ENCODE results near the gene ZNRF4.

The ZNRF4 gene

DNA sequence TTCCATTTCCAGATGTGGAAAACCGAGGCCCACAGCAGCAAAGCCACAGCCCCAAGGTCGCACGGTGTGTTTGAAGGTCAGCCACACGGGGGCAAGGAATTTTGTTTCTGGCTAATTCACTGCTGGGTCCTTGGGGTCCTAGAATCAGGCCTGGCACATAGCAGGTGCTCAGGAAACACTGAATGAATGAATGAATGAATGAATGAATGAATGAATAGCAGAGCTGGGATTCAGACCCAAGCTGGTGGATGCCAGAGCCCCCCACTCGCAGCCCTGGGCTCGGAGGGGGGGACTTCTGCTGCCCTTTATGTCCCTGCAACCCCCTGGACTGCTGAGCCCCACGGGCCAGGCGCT lies 37.0 kb downstream of the ZNRF4 start:
- TF ChIP-seq, protein P1, sequence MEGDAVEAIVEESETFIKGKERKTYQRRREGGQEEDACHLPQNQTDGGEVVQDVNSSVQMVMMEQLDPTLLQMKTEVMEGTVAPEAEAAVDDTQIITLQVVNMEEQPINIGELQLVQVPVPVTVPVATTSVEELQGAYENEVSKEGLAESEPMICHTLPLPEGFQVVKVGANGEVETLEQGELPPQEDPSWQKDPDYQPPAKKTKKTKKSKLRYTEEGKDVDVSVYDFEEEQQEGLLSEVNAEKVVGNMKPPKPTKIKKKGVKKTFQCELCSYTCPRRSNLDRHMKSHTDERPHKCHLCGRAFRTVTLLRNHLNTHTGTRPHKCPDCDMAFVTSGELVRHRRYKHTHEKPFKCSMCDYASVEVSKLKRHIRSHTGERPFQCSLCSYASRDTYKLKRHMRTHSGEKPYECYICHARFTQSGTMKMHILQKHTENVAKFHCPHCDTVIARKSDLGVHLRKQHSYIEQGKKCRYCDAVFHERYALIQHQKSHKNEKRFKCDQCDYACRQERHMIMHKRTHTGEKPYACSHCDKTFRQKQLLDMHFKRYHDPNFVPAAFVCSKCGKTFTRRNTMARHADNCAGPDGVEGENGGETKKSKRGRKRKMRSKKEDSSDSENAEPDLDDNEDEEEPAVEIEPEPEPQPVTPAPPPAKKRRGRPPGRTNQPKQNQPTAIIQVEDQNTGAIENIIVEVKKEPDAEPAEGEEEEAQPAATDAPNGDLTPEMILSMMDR (IDR thresholded peaks at IDR 0.05) = no peak
- no peak for TF ChIP-seq ZFX (IDR thresholded peaks at IDR 0.05; ENCODE audit: borderline replicate concordance)
- H3K27ac ChIP-seq = no peak overlapping the region

DNA sequence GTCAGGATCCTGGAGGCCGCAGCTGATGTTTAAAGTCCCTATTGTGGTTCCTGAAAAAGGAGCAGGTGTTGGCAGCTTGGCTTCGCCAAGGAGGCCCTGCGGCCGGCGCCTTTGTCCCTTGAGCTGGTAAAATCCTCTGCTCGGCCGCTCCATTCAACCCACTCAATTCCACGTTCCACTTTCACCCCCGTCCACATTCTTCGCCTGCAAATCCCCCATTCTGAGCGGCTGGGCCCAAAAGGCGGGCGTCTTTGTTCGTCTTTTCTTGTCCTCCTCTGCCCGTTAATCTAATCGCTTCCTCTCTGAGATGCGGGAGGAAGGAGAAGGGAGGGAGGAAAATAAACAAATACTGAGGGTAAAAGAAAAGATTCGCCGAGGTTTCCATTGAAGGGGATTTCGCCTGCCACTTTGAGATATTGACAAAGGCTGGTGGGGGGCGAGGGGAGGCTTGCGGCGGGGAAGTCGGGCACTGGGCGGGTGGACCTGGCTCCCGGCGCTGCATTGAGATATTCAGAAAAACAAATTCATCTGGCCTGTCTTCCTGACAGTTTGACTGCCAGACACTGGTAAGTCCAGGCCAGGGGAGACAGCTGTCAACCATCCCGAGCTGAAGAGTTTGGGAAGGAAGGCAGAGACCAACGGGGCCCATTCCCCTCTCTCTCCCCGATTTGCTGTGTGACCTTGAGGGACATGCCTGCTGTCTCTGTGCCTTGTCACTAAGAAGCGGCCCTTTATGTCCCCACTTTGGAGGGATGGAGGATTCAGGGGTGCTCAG lies 37.6 kb downstream of the ZNRF4 start:
- TF ChIP-seq ZFX (IDR thresholded peaks at IDR 0.05; ENCODE audit: borderline replicate concordance) = no peak
- TF ChIP-seq, protein P1 (IDR thresholded peaks at IDR 0.05) = no peak
- H3K27ac ChIP-seq = no peak overlapping the region

DNA sequence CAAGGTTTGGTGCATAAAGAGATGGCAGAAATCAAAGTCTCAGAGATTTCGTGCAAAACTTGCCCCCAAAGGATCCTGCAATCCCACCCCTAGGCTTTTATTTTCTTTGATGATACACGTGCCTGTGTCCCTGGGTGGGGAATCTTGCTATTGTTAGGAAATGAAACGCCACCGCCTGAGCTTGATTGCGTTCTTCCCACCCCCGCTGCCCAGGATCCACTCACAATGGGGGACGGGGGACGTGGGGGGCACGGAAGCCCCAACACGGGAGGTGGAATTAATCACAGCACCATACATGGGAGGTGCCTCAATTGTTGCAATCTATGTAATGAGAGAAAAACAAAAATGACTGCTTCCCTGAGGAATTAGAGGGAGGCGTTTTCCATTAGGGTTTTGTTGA lies 39.6 kb downstream of the ZNRF4 start:
- no peak overlapping the region for H3K27ac ChIP-seq

DNA sequence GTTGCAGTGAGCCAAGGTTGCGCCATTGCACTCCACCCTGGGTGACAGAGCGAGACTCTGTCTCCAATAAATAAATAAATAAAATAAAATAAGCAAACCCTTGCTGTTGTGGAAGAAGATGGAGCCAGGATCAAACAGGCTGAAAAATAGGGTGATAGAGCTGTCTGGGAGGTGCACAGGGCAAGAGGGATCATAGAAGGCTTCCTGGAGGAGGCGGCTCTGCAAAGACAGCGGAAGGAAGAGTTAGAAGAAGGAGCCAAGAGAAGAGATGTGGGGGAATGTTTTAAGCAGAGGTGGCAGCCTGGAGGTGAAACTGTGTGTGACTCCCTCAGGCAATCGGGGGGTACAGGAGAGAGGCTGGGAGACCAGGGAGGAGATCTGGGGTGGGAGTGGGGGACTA lies 40.6 kb downstream of the ZNRF4 start:
- TF ChIP-seq, protein P1 (IDR thresholded peaks at IDR 0.05) = no peak
- no peak for TF ChIP-seq ZFX (IDR thresholded peaks at IDR 0.05; ENCODE audit: borderline replicate concordance)
- H3K27ac ChIP-seq = no peak overlapping the region

More for the DNA sequence above, 39.6 kb downstream of the ZNRF4 start:
- TF ChIP-seq, protein P1 (IDR thresholded peaks at IDR 0.05) = no peak
- TF ChIP-seq ZFX (IDR thresholded peaks at IDR 0.05; ENCODE audit: borderline replicate concordance) = no peak

DNA sequence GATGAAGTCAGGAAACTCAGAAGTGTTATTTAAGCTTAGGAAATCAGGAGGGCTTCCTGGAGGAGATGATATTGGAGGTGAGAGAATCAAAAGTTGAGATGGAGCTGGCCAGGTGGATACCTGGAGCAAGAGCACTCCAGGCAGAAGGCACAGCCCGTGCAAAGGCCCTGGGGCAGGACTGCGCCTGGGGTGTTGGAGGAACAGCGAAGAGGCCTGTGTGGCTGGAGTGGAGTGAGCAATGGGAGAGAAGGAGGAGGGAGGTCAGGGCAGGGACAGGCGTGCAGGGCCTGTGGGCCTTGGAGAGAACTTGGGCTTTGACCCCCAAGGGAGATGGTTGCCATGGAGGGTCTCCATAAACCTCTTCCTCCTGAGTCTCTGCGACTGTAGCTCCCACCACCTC lies 42.1 kb downstream of the ZNRF4 start:
- TF ChIP-seq, protein P1 (IDR thresholded peaks at IDR 0.05) = no peak
- no peak for TF ChIP-seq ZFX (IDR thresholded peaks at IDR 0.05; ENCODE audit: borderline replicate concordance)
- H3K27ac ChIP-seq = no peak overlapping the region

DNA sequence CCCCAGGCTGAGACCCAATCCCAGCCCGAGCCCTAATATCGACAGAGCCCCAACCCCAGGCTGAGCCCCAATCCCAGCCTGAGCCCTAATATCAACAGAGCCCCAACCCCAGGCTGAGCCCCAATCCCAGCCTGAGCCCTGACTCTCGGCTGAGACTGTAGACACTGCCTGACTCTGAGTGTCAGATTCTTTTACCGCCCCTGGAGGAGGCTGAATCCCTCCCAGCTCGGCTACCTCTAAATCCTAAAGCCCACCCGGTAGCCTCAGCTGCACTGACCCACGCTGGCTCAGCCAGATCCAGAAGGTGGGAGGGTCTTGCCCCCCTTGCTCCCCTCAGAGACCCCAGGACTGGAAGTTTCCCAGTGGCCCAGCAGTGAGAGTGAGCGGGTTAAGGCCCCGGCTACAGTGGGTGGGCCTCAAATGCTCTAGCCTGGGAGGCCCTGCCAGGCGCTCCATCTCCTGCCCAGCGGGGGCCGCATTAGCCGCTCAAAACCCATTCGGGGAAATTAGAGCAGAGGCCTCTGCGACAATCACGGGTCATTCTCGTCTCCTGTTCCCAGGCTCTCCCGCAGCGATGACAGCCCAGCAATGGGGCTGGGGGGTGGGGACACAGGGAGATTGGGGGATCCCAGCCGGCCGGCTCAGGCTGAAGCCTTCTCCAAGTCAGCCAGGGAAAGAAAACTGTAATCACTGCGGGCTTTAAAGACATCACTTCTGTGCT lies 43.8 kb downstream of the ZNRF4 start:
- TF ChIP-seq ZFX (IDR thresholded peaks at IDR 0.05; ENCODE audit: borderline replicate concordance) = no peak
- TF ChIP-seq, protein P1 (IDR thresholded peaks at IDR 0.05) = no peak
- H3K27ac ChIP-seq = no peak overlapping the region

DNA sequence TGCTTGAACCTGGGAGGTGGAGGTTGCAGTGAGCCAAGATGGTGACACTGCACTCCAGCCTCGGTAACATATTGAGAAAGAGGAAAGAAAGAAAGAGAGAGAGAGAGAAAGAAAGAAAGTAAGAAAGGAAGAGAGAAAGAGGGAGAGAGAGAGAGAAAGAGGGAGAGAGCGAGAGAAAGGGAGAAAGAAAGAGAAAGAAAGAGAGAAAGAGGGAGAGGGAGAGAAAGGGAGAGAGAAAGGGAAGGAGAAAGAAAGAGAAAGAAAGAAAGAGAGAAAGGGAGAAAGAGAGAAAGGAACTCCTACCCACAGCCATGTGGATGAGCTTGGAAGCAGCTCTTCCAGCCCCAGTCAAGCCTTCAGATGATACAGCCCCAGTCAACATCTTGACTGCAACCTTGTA lies 46.7 kb downstream of the ZNRF4 start:
- TF ChIP-seq, protein P1 (IDR thresholded peaks at IDR 0.05) = no peak
- no peak for TF ChIP-seq ZFX (IDR thresholded peaks at IDR 0.05; ENCODE audit: borderline replicate concordance)
- H3K27ac ChIP-seq = no peak overlapping the region
